GM12878 (cell line): ENCODE data around the gene USP5. TPM values are rescaled to one million over a fixed set of nuclear protein-coding genes. Genes with fewer than 3 reads are reported as not detected.

Source experiments
- ATAC-seq: fragments of 200-7000 bp; cut with Tn5 transposase; 3 replicates; pipeline ENCODE4 v1.9.1; 2020; ENCODE audit warnings: mild to moderate bottlenecking, moderate library complexity
- BruUV-seq: library from RNA; stranded (reverse); fragments of 400-500 nt; replicated peaks from 2 replicates; lab custom pipeline; 2021; lab: Mats Ljungman, UMichigan
- CTCF ChIA-PET: fragments of 300-600 bp; sonication (Branson Sonifier 250); formaldehyde crosslinking; extraction: SDS; loops from one replicate; lab custom pipeline; 2021; ENCODE audit warnings: inconsistent platforms; lab: Yijun Ruan, JAX
- POLR2A ChIA-PET: fragments of 350-600 bp; formaldehyde crosslinking; extraction: SDS; loops from one replicate; lab custom pipeline; 2021; ENCODE audit warnings: inconsistent platforms; lab: Charles Lee
- RAD21 ChIA-PET: fragments of 300-600 bp; sonication (Branson Sonifier 250); formaldehyde crosslinking; loops from one replicate; lab custom pipeline; 2023; ENCODE audit warnings: antibody characterized with exemption; ENCODE audit not compliant: unreplicated experiment; lab: Charles Lee
- SMC1A ChIA-PET: fragments of 300-600 bp; sonication (Branson Sonifier 250); formaldehyde crosslinking; loops from one replicate; lab custom pipeline; 2023; ENCODE audit not compliant: unreplicated experiment, uncharacterized antibody; lab: Charles Lee
- DNase-seq: peaks from one replicate; pipeline ENCODE4 v3.0.0-alpha.2; 2011; ENCODE audit warnings: low read depth, low spot score
- FAIRE-seq: peaks from 3 replicates; lab custom pipeline; 2011; peaks lifted over from hg19 to GRCh38; lab: Jason Lieb, UNC
- H2AFZ ChIP-seq: 2 replicates; pipeline ENCODE4 v1.6.0; 2011; ENCODE audit warnings: low read depth, low read length, control low read depth; ENCODE audit not compliant: control insufficient read depth
- H3K27ac ChIP-seq: 2 replicates; pipeline ENCODE4 v1.5.1; 2011; ENCODE audit warnings: control low read depth; ENCODE audit not compliant: control insufficient read depth, insufficient read depth
- H3K27me3 ChIP-seq, 2 experiments: replicated peaks in 1 of 2; 2 replicates each; pipeline versions ENCODE4 v1.6.0 to v1.6.1; 2011; ENCODE audit warnings: low read length in 1 of 2; ENCODE audit not compliant: control insufficient read depth in 2 of 2, insufficient read depth in 2 of 2
- H3K36me3 ChIP-seq, 2 experiments: 2 replicates each; pipeline ENCODE4 v1.5.1; 2011; ENCODE audit warnings: low read length in 1 of 2; ENCODE audit not compliant: control insufficient read depth in 2 of 2, insufficient read depth in 2 of 2
- H3K4me1 ChIP-seq: 2 replicates; pipeline ENCODE4 v1.6.1; 2011; ENCODE audit warnings: mild to moderate bottlenecking, low read length, moderate library complexity, mixed read lengths; ENCODE audit not compliant: control insufficient read depth, insufficient read depth
- H3K4me2 ChIP-seq: 2 replicates; pipeline ENCODE4 v1.6.0; 2011; ENCODE audit warnings: control low read depth; ENCODE audit not compliant: control insufficient read depth, insufficient read depth
- H3K4me3 ChIP-seq: fragments of 200-600 bp; sonication (generic); 2 replicates; pipeline ENCODE4 v1.5.1; 2016
- H3K79me2 ChIP-seq: 2 replicates; pipeline ENCODE4 v1.6.0; 2011; ENCODE audit warnings: low read length; ENCODE audit not compliant: control insufficient read depth, insufficient read depth
- H3K9ac ChIP-seq: 2 replicates; pipeline ENCODE4 v1.8.0; 2011; ENCODE audit warnings: low read length, control low read depth, mixed read lengths; ENCODE audit not compliant: control insufficient read depth, insufficient read depth
- H3K9me3 ChIP-seq: replicated peaks from 3 replicates; pipeline ENCODE4 v1.5.1; 2011; ENCODE audit warnings: mild to moderate bottlenecking, low read length; ENCODE audit not compliant: control insufficient read depth, insufficient read depth
- H4K20me1 ChIP-seq: 2 replicates; pipeline ENCODE4 v1.6.0; 2011; ENCODE audit not compliant: control insufficient read depth, insufficient read depth
- BCL11A ChIP-seq: IDR thresholded peaks from 2 replicates; pipeline ENCODE4 v1.6.1; 2011; ENCODE audit warnings: low read depth, low read length
- BHLHE40 ChIP-seq, 2 experiments: fragments of 450-650 bp in 1 of 2; IDR thresholded peaks; 2 replicates each; pipeline ENCODE4 v1.6.1; 2011 to 2017; ENCODE audit warnings: low read depth in 2 of 2, borderline replicate concordance in 1 of 2, improper control_type of control experiment in 1 of 2, low read length in 1 of 2, mild to moderate bottlenecking in 1 of 2
- DPF2 ChIP-seq: fragments of 450-650 bp; IDR thresholded peaks from 2 replicates; pipeline ENCODE4 v1.6.1; 2017; ENCODE audit warnings: mild to moderate bottlenecking
- EZH2 ChIP-seq: IDR thresholded peaks from 2 replicates; pipeline ENCODE4 v1.6.1; 2012; ENCODE audit warnings: low read depth, mild to moderate bottlenecking, control low read depth, inconsistent platforms, low read length, borderline replicate concordance; ENCODE audit not compliant: control insufficient read depth
- KLF5 ChIP-seq: fragments of 450-650 bp; IDR thresholded peaks from 2 replicates; pipeline ENCODE4 v1.6.1; 2014; ENCODE audit warnings: mild to moderate bottlenecking; ENCODE audit not compliant: partially characterized antibody
- LARP7 ChIP-seq: fragments of 450-650 bp; IDR thresholded peaks from 2 replicates; pipeline ENCODE4 v1.6.1; 2017; ENCODE audit warnings: mild to moderate bottlenecking
- NFYB ChIP-seq: IDR thresholded peaks from 2 replicates; pipeline ENCODE4 v1.6.1; 2011; ENCODE audit warnings: low read depth, mild to moderate bottlenecking, low read length, improper control_type of control experiment, moderate library complexity; ENCODE audit not compliant: insufficient read depth
- NR2C1 ChIP-seq: fragments of 450-650 bp; IDR thresholded peaks from 2 replicates; pipeline ENCODE4 v1.6.1; 2017; ENCODE audit warnings: antibody characterized with exemption, mild to moderate bottlenecking, moderate library complexity
- RBBP5 ChIP-seq: fragments of 200-600 bp; sonication (generic); conservative IDR thresholded peaks from 2 replicates; pipeline ENCODE4 v1.6.1; 2016
- RCOR1 ChIP-seq: conservative IDR thresholded peaks from 2 replicates; pipeline ENCODE4 v1.6.1; 2012; ENCODE audit warnings: low read depth, low read length, improper control_type of control experiment
- STAT1 ChIP-seq: fragments of 450-650 bp; conservative IDR thresholded peaks from 2 replicates; pipeline ENCODE4 v1.6.1; 2014; ENCODE audit warnings: antibody characterized with exemption, mild to moderate bottlenecking
- SUZ12 ChIP-seq: fragments of 200-600 bp; sonication (generic); IDR thresholded peaks from one replicate; pipeline ENCODE4 v1.6.1; 2018; ENCODE audit warnings: antibody characterized with exemption, mild to moderate bottlenecking; ENCODE audit not compliant: unreplicated experiment
- ZNF207 ChIP-seq: fragments of 450-650 bp; IDR thresholded peaks from 2 replicates; pipeline ENCODE4 v1.6.1; 2014; ENCODE audit warnings: antibody characterized with exemption, mild to moderate bottlenecking, borderline replicate concordance
- ZNF592 ChIP-seq: fragments of 450-650 bp; IDR thresholded peaks from 2 replicates; pipeline ENCODE4 v1.6.1; 2017; ENCODE audit warnings: mild to moderate bottlenecking, moderate library complexity
- ZNF687 ChIP-seq: fragments of 450-650 bp; IDR thresholded peaks from 2 replicates; pipeline ENCODE4 v1.6.1; 2017; ENCODE audit warnings: mild to moderate bottlenecking, moderate library complexity
- WGBS: methylation state at CpG from one replicate; pipeline ENCODE4 v1.1.6; 2016; ENCODE audit warnings: low lambda C conversion rate; ENCODE audit not compliant: insufficient replicate concordance, insufficient coverage; ENCODE audit errors: missing lambda C conversion rate; 5-methylcytosine and 5-hydroxymethylcytosine counted together
- in situ Hi-C: fragments of 300-500 bp; cut with MboI; formaldehyde crosslinking; loops from 9 replicates; pipeline ENCODE4 v1.14.3; 2018; ENCODE audit warnings: mixed read lengths
- intact Hi-C: fragments of 100-400 bp; cut with micrococcal nuclease; formaldehyde crosslinking; loops from one replicate; pipeline ENCODE4 v1.14.2; 2022; ENCODE audit not compliant: unreplicated experiment
- polyA plus RNA-seq, 11 experiments: library from polyadenylated mRNA; depleted of rRNA in 4 of 11; unstranded in 6 of 11; stranded (reverse) in 5 of 11; fragments of >200 nt; fragmentation: Nextera tagmentation in 4 of 11; fragmentation: Illumina TruSeq in 1 of 11; extraction: Ambion mirVana in 4 of 11; extraction: Trizol in 1 of 11; gene quantifications; 1 replicate in 1 of 11; 2 replicates in 10 of 11; pipeline versions ENCODE4 v1.2.1 to v1.2.3, GENCODE V29; 2011 to 2016; ENCODE audit warnings: inconsistent platforms in 2 of 11, missing spikeins in 2 of 11, low read depth in 1 of 11
- total RNA-seq, 4 experiments: library from RNA; depleted of rRNA in 3 of 4; stranded (reverse); fragments of >200 nt in 3 of 4; fragmentation: Illumina TruSeq in 1 of 4; extraction: Trizol in 1 of 4; gene quantifications; 2 replicates each; pipeline versions ENCODE4 v1.2.1 to v1.2.3, GENCODE V29; 2013 to 2021

USP5 gene
- total and polyA plus RNA-seq, 10 of the 15 experiments (the other 5 are each of a cell fraction or from before 2014, with no cell fraction given) = 2.5 to 124 (median 74.6) TPM

- H3K4me1 ChIP-seq = peaks cover 4% of the 10 kb centered on the region
- no peak within 1 kb of the TSS for H3K27ac ChIP-seq
- no peaks in the 10 kb centered on the region for H3K79me2 ChIP-seq
- WGBS = under 1% methylated on average over 17 of the region's 60 CpGs
- no TSS peak for BruUV-seq
- CTCF ChIA-PET = interaction anchor here (2.3 to 5.1 kb wide), 2 partner anchors 44 to 75 kb away, joined by 9 to 71 read pairs; partner anchors contain the start of genes MLF2 and SPSB2
- H3K36me3 ChIP-seq = no peaks in the 10 kb centered on the region
- H3K27me3 ChIP-seq = peaks cover 25 to 26% of the 10 kb centered on the region in 2 experiments
- H3K9ac ChIP-seq = no peak within 1 kb of the TSS
- RAD21 ChIA-PET = interaction anchor here (0.7 to 4.2 kb wide), 5 partner anchors 24 to 75 kb away, joined by 3 to 25 read pairs (median 3); partner anchors contain the start of genes MLF2 and USP5
- no peaks in the 10 kb centered on the region for H4K20me1 ChIP-seq
- intact Hi-C loops = loop anchor here (5.0 kb wide), 1 partner anchor 91 kb away; no protein-coding TSS in a partner anchor
- DNase-seq (no peak), FAIRE-seq (no peak), ATAC-seq (no peak)
- SMC1A ChIA-PET = interaction anchor here (0.6 to 4.8 kb wide), 2 partner anchors 75 to 93 kb away, joined by 3 to 23 read pairs; partner anchors contain the start of gene MLF2
- POLR2A ChIA-PET = interaction anchor here (0.5 to 1.4 kb wide), 4 partner anchors 12 to 200 kb away, joined by 3 to 4 read pairs (median 3); no protein-coding TSS in a partner anchor
- peak within 1 kb of the TSS; percentile 95 for H3K4me2 ChIP-seq
- peak within 1 kb of the TSS; percentile 68 for H2AFZ ChIP-seq
- in situ Hi-C loops = loop anchor here (5.0 kb wide), 1 partner anchor 76 kb away; the partner anchor contains the start of gene MLF2
- no peaks in the 10 kb centered on the region for H3K9me3 ChIP-seq
- peak within 1 kb of the TSS; percentile 74; the same call in 1 of the 2 replicates for H3K4me3 ChIP-seq
- TF ChIP-seq ZNF592 (no peak), NR2C1 (no peak), ZNF207 (no peak), DPF2 (peak; percentile 10; the same call in 1 of the 2 replicates), LARP7 (no peak), BHLHE40 (IDR thresholded peaks at IDR 0.05; ENCODE audit: borderline replicate concordance in 1 of 2, low read depth in 2 of 2, low read length in 1 of 2) (no peak), STAT1 (no peak), KLF5 (no peak), EZH2 (no peak), RBBP5 (no peak), NFYB (no peak), ZNF687 (no peak), SUZ12 (peak; percentile 97), RCOR1 (no peak), BCL11A (no peak)
These were observed 23.8 kb upstream of the USP5 start, which contains the start of gene P3H3 for GRCh38 chr12:6827982-6828780. P3H3 (plus strand) TSS chr12:6828407; CDS start chr12:6828441, 34 bp downstream.
